HepG2 (cell line): ENCODE data around the gene HEATR5B. TPM values are rescaled to one million over a fixed set of nuclear protein-coding genes. Genes with fewer than 3 reads are reported as not detected.
A peak's percentile ranks its signal among the peaks of the same experiment; 100 is the strongest.
"Not testable (repeated sequence)": the region's sequence is repeated elsewhere in the genome, so short reads cannot be mapped to it uniquely, and the experiment has no call there.

Experiments
- ATAC-seq: fragments of 200-7000 bp; cut with Tn5 transposase; 3 replicates; pipeline ENCODE4 v1.9.1; 2020; ENCODE audit warnings: mild to moderate bottlenecking, moderate library complexity
- BruUV-seq: library from RNA; stranded (reverse); fragments of 400-500 nt; replicated peaks from 2 replicates; lab custom pipeline; 2021; lab: Mats Ljungman, UMichigan
- CTCF ChIA-PET: fragments of 300-600 bp; formaldehyde crosslinking; extraction: SDS; loops from one replicate; lab custom pipeline; 2021; ENCODE audit warnings: low total read pairs, inconsistent platforms, low intra/inter-chr PET ratio; lab: Yijun Ruan, JAX
- POLR2A ChIA-PET: fragments of 350-600 bp; sonication (Branson Sonifier 250); formaldehyde crosslinking; loops from one replicate; lab custom pipeline; 2020; ENCODE audit warnings: antibody characterized with exemption, inconsistent platforms; lab: Yijun Ruan, JAX
- DNase-seq: peaks from one replicate; pipeline ENCODE4 v3.0.0-alpha.2; 2015; ENCODE audit warnings: low spot score
- FAIRE-seq: peaks from 3 replicates; lab custom pipeline; 2011; peaks lifted over from hg19 to GRCh38; lab: Jason Lieb, UNC
- H2AFZ ChIP-seq: one replicate; pipeline ENCODE4 v1.6.1; 2011; ENCODE audit warnings: low read length, inconsistent platforms
- H3K27ac ChIP-seq: fragments of 300-600 bp; 3 replicates; pipeline ENCODE4 v1.8.0; 2011; ENCODE audit warnings: mixed run types, mild to moderate bottlenecking, mixed read lengths, low read length, inconsistent platforms; ENCODE audit not compliant: insufficient read depth; ENCODE audit errors: extremely low read length
- H3K27me3 ChIP-seq, 2 experiments: fragments of 200-600 bp in 1 of 2; 2 replicates in 1 of 2; 3 replicates in 1 of 2; pipeline versions ENCODE4 v1.6.0 to v1.8.0; 2011; ENCODE audit warnings: low read length in 2 of 2, mild to moderate bottlenecking in 2 of 2, moderate library complexity in 2 of 2, inconsistent platforms in 1 of 2; ENCODE audit not compliant: insufficient read depth in 2 of 2, control insufficient read depth in 1 of 2
- H3K36me3 ChIP-seq, 2 experiments: fragments of 200-600 bp in 1 of 2; replicated peaks in 1 of 2; 2 replicates in 1 of 2; 3 replicates in 1 of 2; pipeline versions ENCODE4 v1.5.1 to v1.8.0; 2011; ENCODE audit warnings: low read length in 2 of 2, inconsistent platforms in 1 of 2; ENCODE audit not compliant: insufficient read depth in 2 of 2, control insufficient read depth in 1 of 2
- H3K4me1 ChIP-seq: 2 replicates; pipeline ENCODE4 v1.5.1; 2012; ENCODE audit warnings: low read length, inconsistent platforms; ENCODE audit not compliant: insufficient read depth
- H3K4me2 ChIP-seq: 2 replicates; pipeline ENCODE4 v1.6.0; 2011; ENCODE audit warnings: low read depth, low read length, inconsistent platforms
- H3K4me3 ChIP-seq, 3 experiments: fragments of 200-600 bp in 1 of 3; sonication (generic), shearing (Covaris generic) in 1 of 3; replicated peaks in 1 of 3; 2 replicates each; pipeline ENCODE4 v1.5.1; 2011 to 2016; ENCODE audit warnings: low read length in 3 of 3, inconsistent platforms in 2 of 3, low read depth in 2 of 3, mild to moderate bottlenecking in 2 of 3, control low read depth in 1 of 3, mixed read lengths in 1 of 3; ENCODE audit not compliant: insufficient read depth in 1 of 3
- H3K79me2 ChIP-seq: one replicate; pipeline ENCODE4 v1.6.1; 2011; ENCODE audit warnings: low read length, inconsistent platforms; ENCODE audit not compliant: insufficient read depth
- H3K9ac ChIP-seq: 2 replicates; pipeline ENCODE4 v1.6.0; 2011; ENCODE audit warnings: mild to moderate bottlenecking, low read depth, low read length, inconsistent platforms; ENCODE audit not compliant: insufficient read depth
- H3K9me3 ChIP-seq: 2 replicates; pipeline ENCODE4 v1.5.1; 2012; ENCODE audit warnings: mild to moderate bottlenecking, low read length
- H4K20me1 ChIP-seq: 2 replicates; pipeline ENCODE4 v1.6.0; 2011; ENCODE audit warnings: inconsistent platforms, mild to moderate bottlenecking, low read length, moderate library complexity; ENCODE audit not compliant: insufficient read depth
- ATF3 ChIP-seq: sonication (generic); formaldehyde crosslinking; IDR thresholded peaks from 2 replicates; pipeline ENCODE4 v1.4.0; 2020; ENCODE audit warnings: missing genetic modification reagents
- DNMT1 ChIP-seq: sonication (generic); formaldehyde crosslinking; IDR thresholded peaks from 2 replicates; pipeline ENCODE4 v1.5.1; 2020; ENCODE audit warnings: mild to moderate bottlenecking, missing genetic modification reagents
- HNF4G ChIP-seq, 2 experiments: sonication (generic) in 1 of 2; formaldehyde crosslinking in 1 of 2; IDR thresholded peaks; 2 replicates each; pipeline versions ENCODE4 v1.4.0 to v1.6.1; 2011 to 2020; ENCODE audit warnings: borderline replicate concordance in 2 of 2, low read depth in 2 of 2, mild to moderate bottlenecking in 2 of 2, low read length in 1 of 2, missing genetic modification reagents in 1 of 2, moderate library complexity in 1 of 2
- SIN3B ChIP-seq: fragments of 150-350 bp; IDR thresholded peaks from 2 replicates; pipeline ENCODE4 v1.6.1; 2014; ENCODE audit warnings: low read length
- TAF15 ChIP-seq: fragments of 200-400 bp; formaldehyde crosslinking; IDR thresholded peaks from one replicate; pipeline ENCODE4 v1.6.1; 2018; ENCODE audit warnings: mild to moderate bottlenecking, low read depth, low read length; ENCODE audit not compliant: poor library complexity, severe bottlenecking
- UBTF ChIP-seq: sonication (generic); formaldehyde crosslinking; IDR thresholded peaks from 2 replicates; pipeline ENCODE4 v1.4.0; 2020; ENCODE audit warnings: mild to moderate bottlenecking, missing genetic modification reagents
- ZNF10 ChIP-seq: sonication (generic); formaldehyde crosslinking; IDR thresholded peaks from 2 replicates; pipeline ENCODE4 v1.4.0; 2020; ENCODE audit warnings: mild to moderate bottlenecking, low read depth, missing genetic modification reagents, borderline replicate concordance
- ZNF121 ChIP-seq: sonication (generic); formaldehyde crosslinking; IDR thresholded peaks from 2 replicates; pipeline ENCODE4 v1.5.0; 2020; ENCODE audit warnings: mild to moderate bottlenecking, missing genetic modification reagents
- WGBS: methylation state at CpG from one replicate; pipeline ENCODE4 v1.1.6; 2017; ENCODE audit warnings: low lambda C conversion rate; 5-methylcytosine and 5-hydroxymethylcytosine counted together
- in situ Hi-C: cut with HindIII; loops from 2 replicates; pipeline ENCODE4 v1.10.0; 2017; ENCODE audit warnings: low pct_unique_long_range_greater_than_20kb; ENCODE audit not compliant: extremely low pct_ligation_motif_present
- intact Hi-C: fragments of 100-400 bp; cut with micrococcal nuclease; formaldehyde crosslinking; loops from one replicate; pipeline ENCODE4 v1.10.0; 2022; ENCODE audit not compliant: unreplicated experiment
- polyA plus RNA-seq, 8 experiments: library from polyadenylated mRNA; depleted of rRNA in 3 of 8; stranded (reverse) in 7 of 8; unstranded in 1 of 8; fragments of >200 nt; fragmentation: Illumina TruSeq in 4 of 8; extraction: Trizol in 4 of 8; gene quantifications; 2 replicates each; pipeline versions ENCODE4 v1.2.1 to v1.2.3, GENCODE V29; 2011 to 2016; ENCODE audit warnings: low read depth in 4 of 8, missing spikeins in 1 of 8, mixed read lengths in 1 of 8; ENCODE audit not compliant: insufficient read depth in 1 of 8
- total RNA-seq, 5 experiments: library from RNA; depleted of rRNA; stranded (reverse); fragments of >200 nt; fragmentation: Illumina TruSeq; extraction: Trizol; gene quantifications; 2 replicates each; pipeline ENCODE4 v1.2.3, GENCODE V29; 2016; ENCODE audit warnings: low read depth in 1 of 5
- TF ChIP-seq, protein P1 (sequence below): sonication (generic); formaldehyde crosslinking; IDR thresholded peaks from 2 replicates; pipeline ENCODE4 v1.5.0; 2020; ENCODE audit warnings: missing genetic modification reagents

Gene HEATR5B
- total and polyA plus RNA-seq, 2 of the 13 experiments (the other 11 are each of a cell fraction or from before 2014, with no cell fraction given): 12.7 to 16.3 TPM

- no peak for TF ChIP-seq UBTF (CRISPR knock-in tag)
These were observed 83.9 kb downstream of the HEATR5B start (continued) for GRCh38 chr2:37000318-37000717.

- intact Hi-C loops, H3K79me2 ChIP-seq, H2AFZ ChIP-seq, H3K4me3 ChIP-seq, ATAC-seq, H3K27me3 ChIP-seq, H3K4me2 ChIP-seq, H3K9ac ChIP-seq, in situ Hi-C loops, BruUV-seq, FAIRE-seq, H3K9me3 ChIP-seq, POLR2A ChIA-PET, DNase-seq, H3K27ac ChIP-seq, H3K4me1 ChIP-seq, CTCF ChIA-PET, H4K20me1 ChIP-seq: not testable (repeated sequence)
- peaks cover 8 to 36% of the 10 kb centered on the region in 2 experiments for H3K36me3 ChIP-seq
- peak; percentile 64 for TF ChIP-seq ZNF121 (CRISPR knock-in tag)
- 95% methylated on average over 9 of the region's 9 CpGs for WGBS
These were observed 84.8 kb downstream of the HEATR5B start for GRCh38 chr2:36999416-36999815.

DNA sequence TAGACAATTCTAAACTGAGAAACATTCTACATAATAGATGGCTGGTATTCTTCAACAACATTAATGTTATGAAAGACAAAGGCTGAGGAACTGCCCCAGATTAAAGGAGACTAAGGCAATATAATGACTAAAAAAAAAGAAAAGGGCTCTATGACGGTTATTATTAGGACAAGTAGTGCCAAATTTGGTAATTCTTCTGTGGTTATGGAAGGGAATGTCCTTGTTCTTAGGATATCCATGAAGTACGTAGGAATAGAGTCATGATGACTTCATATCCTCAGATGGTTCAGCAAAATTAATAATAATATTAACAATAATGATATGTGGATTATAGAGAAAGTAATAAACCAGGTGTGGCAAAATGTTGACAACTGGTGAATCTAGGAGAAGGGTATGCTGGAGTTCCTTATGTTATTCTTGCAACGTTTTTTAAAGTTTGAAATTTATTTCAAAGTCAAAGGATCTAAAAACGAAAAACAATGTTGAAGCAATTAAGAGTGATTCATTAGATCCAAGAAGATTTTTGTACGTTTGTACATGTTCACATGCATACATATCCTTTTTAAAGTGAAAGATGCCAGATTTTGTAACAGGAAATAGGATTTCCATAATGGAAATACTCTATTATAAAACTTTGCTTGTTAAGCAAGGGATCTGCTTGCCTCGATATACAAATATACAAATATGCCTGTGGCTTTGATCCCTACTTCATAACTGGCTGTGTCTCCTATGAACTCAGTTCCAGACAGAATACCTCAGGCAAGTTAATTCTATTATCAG, 90.1 kb downstream of the HEATR5B start:
- ChIA-PET CTCF (no interaction called here), POLR2A (no interaction called here)
- Histone ChIP-seq H3K36me3 (no peaks in the 10 kb centered on the region; a peak in 1 of 5 replicates), H3K79me2 (no peaks in the 10 kb centered on the region), H3K4me2 (no peak overlapping the region), H3K27me3 (no peaks in the 10 kb centered on the region), H3K4me1 (no peaks in the 10 kb centered on the region), H2AFZ (no peak overlapping the region), H3K27ac (no peak overlapping the region), H3K9ac (no peak overlapping the region), H4K20me1 (no peaks in the 10 kb centered on the region), H3K9me3 (no peaks in the 10 kb centered on the region), H3K4me3 (no peak overlapping the region)
- no peak for TF ChIP-seq DNMT1 (CRISPR knock-in tag)
- TF ChIP-seq TAF15: no peak
- TF ChIP-seq HNF4G (IDR thresholded peaks at IDR 0.05; ENCODE audit: borderline replicate concordance, low read depth, low read length): no peak
- no peak for TF ChIP-seq HNF4G (CRISPR knock-in tag; IDR thresholded peaks at IDR 0.05; ENCODE audit: borderline replicate concordance, low read depth)
- no peak for TF ChIP-seq SIN3B
- TF ChIP-seq, protein P1, sequence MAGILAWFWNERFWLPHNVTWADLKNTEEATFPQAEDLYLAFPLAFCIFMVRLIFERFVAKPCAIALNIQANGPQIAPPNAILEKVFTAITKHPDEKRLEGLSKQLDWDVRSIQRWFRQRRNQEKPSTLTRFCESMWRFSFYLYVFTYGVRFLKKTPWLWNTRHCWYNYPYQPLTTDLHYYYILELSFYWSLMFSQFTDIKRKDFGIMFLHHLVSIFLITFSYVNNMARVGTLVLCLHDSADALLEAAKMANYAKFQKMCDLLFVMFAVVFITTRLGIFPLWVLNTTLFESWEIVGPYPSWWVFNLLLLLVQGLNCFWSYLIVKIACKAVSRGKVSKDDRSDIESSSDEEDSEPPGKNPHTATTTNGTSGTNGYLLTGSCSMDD (CRISPR knock-in tag): no peak
- no peak for TF ChIP-seq ZNF10
- no peak for TF ChIP-seq ATF3 (CRISPR knock-in tag)
- no peak for DNase-seq
- no TSS peak for BruUV-seq
- FAIRE-seq: no peak
- intact Hi-C loops: no loop called here
- in situ Hi-C loops: no loop called here
- WGBS: 91% methylated on average over 6 of the region's 6 CpGs
- ATAC-seq: no peak
